Ammon's horn (tissue), 1 donor: ENCODE measurements around the gene KCNQ1.

Experiments
- DNase-seq: peaks from one replicate; pipeline ENCODE4 v3.0.0-alpha.2; 2016; ENCODE audit warnings: low spot score

Gene KCNQ1

GRCh38 chr11:2567026-2567671 lies 122.3 kb downstream of the KCNQ1 start:
- no peak for DNase-seq

GRCh38 chr11:2569321-2569721 lies 124.5 kb downstream of the KCNQ1 start:
- DNase-seq, result no peak

GRCh38 chr11:2569731-2570210 lies 125.0 kb downstream of the KCNQ1 start:
- no peak for DNase-seq

- no peak for DNase-seq
Observed at GRCh38 chr11:2570211-2570811, 125.5 kb downstream of the KCNQ1 start.

GRCh38 chr11:2570841-2571597 lies 126.2 kb downstream of the KCNQ1 start:
- DNase-seq, result no peak

- DNase-seq, result no peak
Observed at GRCh38 chr11:2571598-2572281, 126.9 kb downstream of the KCNQ1 start.

- no peak for DNase-seq
Observed at GRCh38 chr11:2572491-2573239, 127.9 kb downstream of the KCNQ1 start.

GRCh38 chr11:2573240-2574042 lies 128.6 kb downstream of the KCNQ1 start:
- no peak for DNase-seq

GRCh38 chr11:2574043-2574552 lies 129.3 kb downstream of the KCNQ1 start:
- no peak for DNase-seq

- DNase-seq, result peak; percentile 60
Observed at GRCh38 chr11:2574553-2575535, 130.0 kb downstream of the KCNQ1 start.

- no peak for DNase-seq
Observed at GRCh38 chr11:2575591-2576051, 130.8 kb downstream of the KCNQ1 start.

GRCh38 chr11:2576111-2576510 lies 131.3 kb downstream of the KCNQ1 start:
- no peak for DNase-seq

- DNase-seq, result no peak
Observed at GRCh38 chr11:2576549-2576948, 131.7 kb downstream of the KCNQ1 start.

- DNase-seq, result no peak
Observed at GRCh38 chr11:2577031-2577990, 132.5 kb downstream of the KCNQ1 start.

GRCh38 chr11:2577991-2578928 lies 133.5 kb downstream of the KCNQ1 start:
- DNase-seq, result no peak

GRCh38 chr11:2578929-2579270 lies 134.1 kb downstream of the KCNQ1 start:
- DNase-seq, result no peak
